ENCODE results near the gene LAPTM4A.
"Not testable (repeated sequence)": the region's sequence is repeated elsewhere in the genome, so short reads cannot be mapped to it uniquely, and the experiment has no call there.

The LAPTM4A gene

DNA sequence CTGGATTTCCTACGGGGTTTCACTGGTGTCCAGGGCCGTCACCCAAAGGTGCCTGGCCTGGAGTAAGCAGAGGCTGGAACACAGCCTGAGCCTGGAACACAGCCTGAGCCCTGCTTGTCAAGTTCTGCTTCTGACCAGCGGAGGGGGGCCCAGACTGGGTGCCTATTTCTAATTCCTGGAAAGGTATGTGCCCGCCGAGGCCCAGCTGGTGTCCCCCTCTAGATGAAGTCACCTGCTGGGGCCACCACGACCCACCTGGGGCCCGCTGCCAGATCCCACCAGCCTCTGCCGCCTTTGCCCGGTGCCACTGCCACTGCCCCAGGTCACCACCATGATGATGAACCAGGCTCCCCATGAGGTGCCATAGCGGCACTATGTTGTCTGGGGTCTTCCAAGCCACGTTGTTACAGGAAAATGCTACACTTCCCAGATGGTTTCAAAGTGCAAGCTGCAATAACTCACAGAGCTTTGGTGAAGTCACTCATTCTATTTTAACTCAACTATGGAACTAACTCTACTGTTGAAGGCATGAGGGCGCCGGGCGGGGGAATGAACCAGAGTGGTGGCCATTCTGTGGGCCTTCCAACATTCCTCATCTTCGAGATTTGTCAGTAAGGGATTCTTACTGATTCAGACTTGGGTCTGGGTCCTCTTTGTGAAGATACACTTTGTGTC is 40.9 kb upstream of the LAPTM4A start:
- H3K9me3 ChIP-seq (ENCODE audit: control insufficient read depth in 2 of 2, low read length in 2 of 2) = no peaks in the 10 kb centered on the region
- H3K4me1 ChIP-seq (ENCODE audit: control insufficient read depth in 2 of 2, insufficient read depth in 2 of 2, low read length in 2 of 2) = peaks cover 0 to 3% of the 10 kb centered on the region in 2 donors
- H3K27me3 ChIP-seq (ENCODE audit: control insufficient read depth in 2 of 2, insufficient read depth in 2 of 2, low read length in 2 of 2) = no peaks in the 10 kb centered on the region
- no peak overlapping the region for H3K9ac ChIP-seq (ENCODE audit: low read depth in 1 of 2, low read length in 2 of 2)
- H3K36me3 ChIP-seq (ENCODE audit: control insufficient read depth in 2 of 2, insufficient read depth in 2 of 2, low read length in 2 of 2) = no peaks in the 10 kb centered on the region
- no peak overlapping the region for H3K27ac ChIP-seq (ENCODE audit: low read depth in 2 of 2, low read length in 2 of 2)
- H3K4me3 ChIP-seq (ENCODE audit: low read length in 2 of 2) = no peak overlapping the region

GRCh38 chr2:20091305-20091991 is 40.0 kb upstream of the LAPTM4A start:
- H3K27ac ChIP-seq (ENCODE audit: low read depth in 2 of 2, low read length in 2 of 2) = peak overlapping the region; percentile 13 to 18
- peaks cover 0 to 3% of the 10 kb centered on the region in 2 donors for H3K4me1 ChIP-seq (ENCODE audit: control insufficient read depth in 2 of 2, insufficient read depth in 2 of 2, low read length in 2 of 2)
- H3K9me3 ChIP-seq (ENCODE audit: control insufficient read depth in 2 of 2, low read length in 2 of 2) = no peaks in the 10 kb centered on the region
- H3K4me3 ChIP-seq (ENCODE audit: low read length in 2 of 2) = no peak overlapping the region
- H3K9ac ChIP-seq (ENCODE audit: low read depth in 1 of 2, low read length in 2 of 2) = no peak overlapping the region
- no peaks in the 10 kb centered on the region for H3K36me3 ChIP-seq (ENCODE audit: control insufficient read depth in 2 of 2, insufficient read depth in 2 of 2, low read length in 2 of 2)
- no peaks in the 10 kb centered on the region for H3K27me3 ChIP-seq (ENCODE audit: control insufficient read depth in 2 of 2, insufficient read depth in 2 of 2, low read length in 2 of 2)

DNA sequence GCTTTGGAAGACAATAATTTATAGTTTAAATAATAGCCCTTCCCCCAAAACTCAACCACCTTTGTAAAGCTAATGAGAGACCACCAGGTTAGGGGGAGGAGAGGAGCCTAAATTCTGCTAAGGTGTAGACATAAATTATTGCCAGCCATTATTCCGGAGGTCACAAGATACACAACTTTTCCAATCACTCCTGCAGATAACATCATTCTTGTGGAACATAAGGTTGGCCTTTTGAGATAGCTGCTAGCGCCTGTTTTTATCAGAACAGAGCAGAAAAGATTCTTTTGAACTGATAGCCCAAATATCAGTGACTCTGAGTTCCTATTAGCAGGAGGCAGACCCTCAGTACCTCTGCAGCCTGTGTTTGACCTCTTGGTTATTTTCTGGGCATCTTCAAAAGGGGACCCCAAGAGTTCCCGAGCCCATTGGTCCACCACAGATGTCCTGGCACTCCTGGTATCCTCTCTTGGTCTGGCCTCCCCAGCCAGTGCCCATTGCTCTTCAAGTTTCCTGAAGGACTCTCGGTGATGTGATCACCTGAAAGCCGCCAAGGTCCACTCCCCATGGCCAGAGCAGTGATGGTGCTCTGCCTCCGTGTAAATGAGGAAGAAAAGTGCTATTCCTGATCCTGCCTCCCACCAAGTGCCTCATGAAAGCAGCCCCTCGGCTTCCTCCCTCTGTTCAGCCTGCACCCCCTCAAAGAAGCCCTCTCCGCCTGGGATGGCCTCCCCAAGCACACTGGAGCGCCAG is 38.5 kb upstream of the LAPTM4A start:
- Histone ChIP-seq H3K27ac (ENCODE audit: low read depth in 2 of 2, low read length in 2 of 2) (no peak overlapping the region), H3K4me3 (ENCODE audit: low read length in 2 of 2) (no peak overlapping the region), H3K4me1 (ENCODE audit: control insufficient read depth in 2 of 2, insufficient read depth in 2 of 2, low read length in 2 of 2) (peaks cover 0 to 3% of the 10 kb centered on the region in 2 donors), H3K9ac (ENCODE audit: low read depth in 1 of 2, low read length in 2 of 2) (no peak overlapping the region), H3K27me3 (ENCODE audit: control insufficient read depth in 2 of 2, insufficient read depth in 2 of 2, low read length in 2 of 2) (no peaks in the 10 kb centered on the region), H3K36me3 (ENCODE audit: control insufficient read depth in 2 of 2, insufficient read depth in 2 of 2, low read length in 2 of 2) (no peaks in the 10 kb centered on the region), H3K9me3 (ENCODE audit: control insufficient read depth in 2 of 2, low read length in 2 of 2) (no peaks in the 10 kb centered on the region)

- H3K27ac ChIP-seq (ENCODE audit: low read depth in 2 of 2, low read length in 2 of 2); H3K27me3 ChIP-seq (ENCODE audit: control insufficient read depth in 2 of 2, insufficient read depth in 2 of 2, low read length in 2 of 2); H3K9me3 ChIP-seq (ENCODE audit: control insufficient read depth in 2 of 2, low read length in 2 of 2); H3K36me3 ChIP-seq (ENCODE audit: control insufficient read depth in 2 of 2, insufficient read depth in 2 of 2, low read length in 2 of 2); H3K4me3 ChIP-seq (ENCODE audit: low read length in 2 of 2); H3K4me1 ChIP-seq (ENCODE audit: control insufficient read depth in 2 of 2, insufficient read depth in 2 of 2, low read length in 2 of 2); H3K9ac ChIP-seq (ENCODE audit: low read depth in 1 of 2, low read length in 2 of 2): not testable (repeated sequence)
Measured at GRCh38 chr2:20085909-20086308, 34.5 kb upstream of the LAPTM4A start.

- H3K27me3 ChIP-seq (ENCODE audit: control insufficient read depth in 2 of 2, insufficient read depth in 2 of 2, low read length in 2 of 2); H3K9me3 ChIP-seq (ENCODE audit: control insufficient read depth in 2 of 2, low read length in 2 of 2); H3K4me1 ChIP-seq (ENCODE audit: control insufficient read depth in 2 of 2, insufficient read depth in 2 of 2, low read length in 2 of 2); H3K9ac ChIP-seq (ENCODE audit: low read depth in 1 of 2, low read length in 2 of 2); H3K4me3 ChIP-seq (ENCODE audit: low read length in 2 of 2); H3K27ac ChIP-seq (ENCODE audit: low read depth in 2 of 2, low read length in 2 of 2); H3K36me3 ChIP-seq (ENCODE audit: control insufficient read depth in 2 of 2, insufficient read depth in 2 of 2, low read length in 2 of 2): not testable (repeated sequence)
Measured at GRCh38 chr2:20082812-20083211, 31.4 kb upstream of the LAPTM4A start.

DNA sequence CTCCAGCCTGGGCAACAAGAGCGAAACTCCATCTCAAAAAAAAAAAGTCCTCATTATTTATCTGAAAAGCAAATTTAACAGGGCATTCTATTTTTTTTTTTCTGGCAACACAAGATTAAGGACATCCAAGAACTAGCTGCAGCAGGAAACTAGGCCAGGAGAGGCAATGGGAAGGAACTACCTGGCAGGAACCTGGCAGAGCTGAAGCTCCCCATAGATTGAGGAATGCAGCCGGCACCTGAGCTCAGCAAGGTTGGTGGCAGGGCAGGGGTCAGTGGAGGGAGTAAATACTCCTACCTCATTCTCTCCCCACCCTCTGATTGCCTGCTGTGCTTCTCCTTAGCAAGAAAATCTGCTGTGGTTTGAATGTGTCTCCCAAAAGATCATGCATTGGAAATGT is 30.4 kb upstream of the LAPTM4A start:
- no peak overlapping the region for H3K4me3 ChIP-seq (ENCODE audit: low read length in 2 of 2)
- no peaks in the 10 kb centered on the region for H3K4me1 ChIP-seq (ENCODE audit: control insufficient read depth in 2 of 2, insufficient read depth in 2 of 2, low read length in 2 of 2)
- H3K27ac ChIP-seq (ENCODE audit: low read depth in 2 of 2, low read length in 2 of 2) = no peak overlapping the region
- H3K9me3 ChIP-seq (ENCODE audit: control insufficient read depth in 2 of 2, low read length in 2 of 2) = no peaks in the 10 kb centered on the region
- no peak overlapping the region for H3K9ac ChIP-seq (ENCODE audit: low read depth in 1 of 2, low read length in 2 of 2)
- H3K27me3 ChIP-seq (ENCODE audit: control insufficient read depth in 2 of 2, insufficient read depth in 2 of 2, low read length in 2 of 2) = no peaks in the 10 kb centered on the region
- no peaks in the 10 kb centered on the region for H3K36me3 ChIP-seq (ENCODE audit: control insufficient read depth in 2 of 2, insufficient read depth in 2 of 2, low read length in 2 of 2)

GRCh38 chr2:20080839-20081415 is 29.5 kb upstream of the LAPTM4A start:
- no peaks in the 10 kb centered on the region for H3K9me3 ChIP-seq (ENCODE audit: control insufficient read depth in 2 of 2, low read length in 2 of 2)
- no peak overlapping the region for H3K9ac ChIP-seq (ENCODE audit: low read depth in 1 of 2, low read length in 2 of 2)
- no peaks in the 10 kb centered on the region for H3K4me1 ChIP-seq (ENCODE audit: control insufficient read depth in 2 of 2, insufficient read depth in 2 of 2, low read length in 2 of 2)
- H3K4me3 ChIP-seq (ENCODE audit: low read length in 2 of 2) = no peak overlapping the region
- no peaks in the 10 kb centered on the region for H3K27me3 ChIP-seq (ENCODE audit: control insufficient read depth in 2 of 2, insufficient read depth in 2 of 2, low read length in 2 of 2)
- H3K36me3 ChIP-seq (ENCODE audit: control insufficient read depth in 2 of 2, insufficient read depth in 2 of 2, low read length in 2 of 2) = no peaks in the 10 kb centered on the region
- no peak overlapping the region for H3K27ac ChIP-seq (ENCODE audit: low read depth in 2 of 2, low read length in 2 of 2)

DNA sequence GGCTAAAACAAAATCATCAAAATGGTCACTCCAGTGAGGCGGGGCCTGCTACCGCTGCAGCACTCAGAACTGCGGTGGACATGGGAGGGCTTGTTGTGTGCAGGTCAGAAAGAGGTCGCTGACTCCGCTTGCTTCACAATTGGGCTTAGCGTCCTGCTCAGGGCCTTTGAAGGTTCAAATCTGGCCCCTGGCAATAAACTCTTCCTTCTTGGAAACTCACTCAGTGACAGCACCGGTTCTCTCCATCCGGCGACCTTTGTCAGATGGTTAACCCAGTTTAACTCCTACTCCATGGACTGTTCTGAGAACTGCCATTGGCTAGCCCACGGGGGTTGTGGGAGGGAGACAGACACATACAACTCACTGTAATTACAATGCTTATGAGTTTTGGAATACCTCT is 29.0 kb upstream of the LAPTM4A start:
- Histone ChIP-seq H3K9me3 (ENCODE audit: control insufficient read depth in 2 of 2, low read length in 2 of 2) (no peaks in the 10 kb centered on the region), H3K36me3 (ENCODE audit: control insufficient read depth in 2 of 2, insufficient read depth in 2 of 2, low read length in 2 of 2) (no peaks in the 10 kb centered on the region), H3K27ac (ENCODE audit: low read depth in 2 of 2, low read length in 2 of 2) (no peak overlapping the region), H3K9ac (ENCODE audit: low read depth in 1 of 2, low read length in 2 of 2) (no peak overlapping the region), H3K4me3 (ENCODE audit: low read length in 2 of 2) (no peak overlapping the region), H3K27me3 (ENCODE audit: control insufficient read depth in 2 of 2, insufficient read depth in 2 of 2, low read length in 2 of 2) (no peaks in the 10 kb centered on the region), H3K4me1 (ENCODE audit: control insufficient read depth in 2 of 2, insufficient read depth in 2 of 2, low read length in 2 of 2) (no peaks in the 10 kb centered on the region)

GRCh38 chr2:20079546-20080115 is 28.2 kb upstream of the LAPTM4A start:
- Histone ChIP-seq H3K9ac (ENCODE audit: low read depth in 1 of 2, low read length in 2 of 2) (no peak overlapping the region), H3K27me3 (ENCODE audit: control insufficient read depth in 2 of 2, insufficient read depth in 2 of 2, low read length in 2 of 2) (no peaks in the 10 kb centered on the region), H3K4me3 (ENCODE audit: low read length in 2 of 2) (no peak overlapping the region), H3K36me3 (ENCODE audit: control insufficient read depth in 2 of 2, insufficient read depth in 2 of 2, low read length in 2 of 2) (no peaks in the 10 kb centered on the region), H3K27ac (ENCODE audit: low read depth in 2 of 2, low read length in 2 of 2) (no peak overlapping the region), H3K4me1 (ENCODE audit: control insufficient read depth in 2 of 2, insufficient read depth in 2 of 2, low read length in 2 of 2) (no peaks in the 10 kb centered on the region), H3K9me3 (ENCODE audit: control insufficient read depth in 2 of 2, low read length in 2 of 2) (no peaks in the 10 kb centered on the region)
